Neural cell (in vitro differentiated cells): Measurements from ENCODE around the gene FSD2.

Experiments used
- EP300 ChIP-seq: fragments of 450-650 bp; conservative IDR thresholded peaks from 2 replicates; pipeline ENCODE4 v1.6.1; 2014; ENCODE audit warnings: antibody characterized with exemption, mild to moderate bottlenecking, moderate library complexity; ENCODE audit not compliant: poor library complexity, severe bottlenecking
- EZH2 ChIP-seq: fragments of 200-600, 300-800 bp; shearing (Covaris generic), sonication (generic); IDR thresholded peaks from 2 replicates; pipeline ENCODE4 v1.6.1; 2014; ENCODE audit warnings: antibody characterized with exemption, low read length, borderline replicate concordance, mild to moderate bottlenecking; ENCODE audit not compliant: insufficient read depth, poor library complexity, severe bottlenecking
- TF ChIP-seq, protein P1 (sequence below): fragments of 450-650 bp; IDR thresholded peaks from 2 replicates; pipeline ENCODE4 v1.5.1; 2014; ENCODE audit warnings: antibody characterized with exemption, mild to moderate bottlenecking, moderate library complexity; ENCODE audit not compliant: poor library complexity, severe bottlenecking
- TF ChIP-seq, protein P2 (sequence below): IDR thresholded peaks from 2 replicates; pipeline ENCODE4 v1.6.1; 2012; ENCODE audit warnings: borderline replicate concordance

- TF ChIP-seq EZH2 (no peak), EP300 (no peak)
- TF ChIP-seq, protein P1, sequence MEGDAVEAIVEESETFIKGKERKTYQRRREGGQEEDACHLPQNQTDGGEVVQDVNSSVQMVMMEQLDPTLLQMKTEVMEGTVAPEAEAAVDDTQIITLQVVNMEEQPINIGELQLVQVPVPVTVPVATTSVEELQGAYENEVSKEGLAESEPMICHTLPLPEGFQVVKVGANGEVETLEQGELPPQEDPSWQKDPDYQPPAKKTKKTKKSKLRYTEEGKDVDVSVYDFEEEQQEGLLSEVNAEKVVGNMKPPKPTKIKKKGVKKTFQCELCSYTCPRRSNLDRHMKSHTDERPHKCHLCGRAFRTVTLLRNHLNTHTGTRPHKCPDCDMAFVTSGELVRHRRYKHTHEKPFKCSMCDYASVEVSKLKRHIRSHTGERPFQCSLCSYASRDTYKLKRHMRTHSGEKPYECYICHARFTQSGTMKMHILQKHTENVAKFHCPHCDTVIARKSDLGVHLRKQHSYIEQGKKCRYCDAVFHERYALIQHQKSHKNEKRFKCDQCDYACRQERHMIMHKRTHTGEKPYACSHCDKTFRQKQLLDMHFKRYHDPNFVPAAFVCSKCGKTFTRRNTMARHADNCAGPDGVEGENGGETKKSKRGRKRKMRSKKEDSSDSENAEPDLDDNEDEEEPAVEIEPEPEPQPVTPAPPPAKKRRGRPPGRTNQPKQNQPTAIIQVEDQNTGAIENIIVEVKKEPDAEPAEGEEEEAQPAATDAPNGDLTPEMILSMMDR, result no peak
- TF ChIP-seq, protein P2, sequence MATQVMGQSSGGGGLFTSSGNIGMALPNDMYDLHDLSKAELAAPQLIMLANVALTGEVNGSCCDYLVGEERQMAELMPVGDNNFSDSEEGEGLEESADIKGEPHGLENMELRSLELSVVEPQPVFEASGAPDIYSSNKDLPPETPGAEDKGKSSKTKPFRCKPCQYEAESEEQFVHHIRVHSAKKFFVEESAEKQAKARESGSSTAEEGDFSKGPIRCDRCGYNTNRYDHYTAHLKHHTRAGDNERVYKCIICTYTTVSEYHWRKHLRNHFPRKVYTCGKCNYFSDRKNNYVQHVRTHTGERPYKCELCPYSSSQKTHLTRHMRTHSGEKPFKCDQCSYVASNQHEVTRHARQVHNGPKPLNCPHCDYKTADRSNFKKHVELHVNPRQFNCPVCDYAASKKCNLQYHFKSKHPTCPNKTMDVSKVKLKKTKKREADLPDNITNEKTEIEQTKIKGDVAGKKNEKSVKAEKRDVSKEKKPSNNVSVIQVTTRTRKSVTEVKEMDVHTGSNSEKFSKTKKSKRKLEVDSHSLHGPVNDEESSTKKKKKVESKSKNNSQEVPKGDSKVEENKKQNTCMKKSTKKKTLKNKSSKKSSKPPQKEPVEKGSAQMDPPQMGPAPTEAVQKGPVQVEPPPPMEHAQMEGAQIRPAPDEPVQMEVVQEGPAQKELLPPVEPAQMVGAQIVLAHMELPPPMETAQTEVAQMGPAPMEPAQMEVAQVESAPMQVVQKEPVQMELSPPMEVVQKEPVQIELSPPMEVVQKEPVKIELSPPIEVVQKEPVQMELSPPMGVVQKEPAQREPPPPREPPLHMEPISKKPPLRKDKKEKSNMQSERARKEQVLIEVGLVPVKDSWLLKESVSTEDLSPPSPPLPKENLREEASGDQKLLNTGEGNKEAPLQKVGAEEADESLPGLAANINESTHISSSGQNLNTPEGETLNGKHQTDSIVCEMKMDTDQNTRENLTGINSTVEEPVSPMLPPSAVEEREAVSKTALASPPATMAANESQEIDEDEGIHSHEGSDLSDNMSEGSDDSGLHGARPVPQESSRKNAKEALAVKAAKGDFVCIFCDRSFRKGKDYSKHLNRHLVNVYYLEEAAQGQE, result no peak
These were observed 38.6 kb downstream of the FSD2 start for GRCh38 chr15:82767163-82767829.
